Right lobe of liver (tissue), 4 donors: Measurements from ENCODE around the gene NODAL.

ENCODE experiments used
- CTCF ChIP-seq, 4 donors: fragments of 200-600 bp in 3 of 4; fragments of 450-650 bp in 1 of 4; IDR thresholded peaks; one replicate each; pipeline versions ENCODE4 v1.5.1 to v1.8.0; 2016 to 2022; ENCODE audit warnings: antibody characterized with exemption in 4 of 4, mild to moderate bottlenecking in 2 of 4
- POLR2A ChIP-seq: fragments of 450-650 bp; IDR thresholded peaks from one replicate; pipeline ENCODE4 v1.6.1; 2017; ENCODE audit warnings: antibody characterized with exemption, mild to moderate bottlenecking
- donor health status: DM: no; HTN: no; CAD: no.
- donor health status: DM: no; HTN: no; CAD: no.
- donor health status: DM: no; HTN: yes; CAD: no.

GRCh38 chr10:70445718-70446657, 4.5 kb upstream of the NODAL start:
- TF ChIP-seq CTCF (IDR thresholded peaks at IDR 0.05), result no peak
- TF ChIP-seq POLR2A, result no peak
